IMR-90 (cell line): ENCODE data around the gene NIPAL4. TPM values are rescaled to one million over a fixed set of nuclear protein-coding genes. Genes with fewer than 3 reads are reported as not detected.

Experiments
- ATAC-seq: fragments of 200-7000 bp; cut with Tn5 transposase; 2 replicates; pipeline ENCODE4 v1.9.1; 2020; ENCODE audit warnings: low read depth, mild to moderate bottlenecking, moderate library complexity
- BruUV-seq: library from RNA; stranded (reverse); fragments of 400-500 nt; replicated peaks from 2 replicates; lab custom pipeline; 2021; lab: Mats Ljungman, UMichigan
- CTCF ChIA-PET: fragments of 300-600 bp; formaldehyde crosslinking; extraction: SDS; loops from one replicate; lab custom pipeline; 2021; ENCODE audit warnings: antibody characterized with exemption; lab: Yijun Ruan, JAX
- POLR2A ChIA-PET: fragments of 300-600 bp; sonication (Branson Sonifier 250); formaldehyde crosslinking; loops from one replicate; lab custom pipeline; 2022; ENCODE audit warnings: antibody characterized with exemption; ENCODE audit not compliant: unreplicated experiment; lab: Charles Lee
- DNase-seq: peaks from one replicate; pipeline ENCODE4 v3.0.0; 2013
- H2AFZ ChIP-seq: replicated peaks from 2 replicates; pipeline ENCODE3; 2013; ENCODE audit warnings: low read length, mild to moderate bottlenecking; ENCODE audit not compliant: poor library complexity
- H2AK5ac ChIP-seq: 2 replicates; pipeline ENCODE4 v1.6.1; 2013; ENCODE audit warnings: low read depth, low read length, inconsistent platforms
- H2AK9ac ChIP-seq: replicated peaks from 2 replicates; pipeline ENCODE3; 2013; ENCODE audit warnings: mild to moderate bottlenecking, low read depth, low read length, moderate library complexity; ENCODE audit not compliant: poor library complexity
- H2BK120ac ChIP-seq: 2 replicates; pipeline ENCODE4 v1.6.1; 2013; ENCODE audit warnings: low read depth, low read length, inconsistent platforms
- H2BK15ac ChIP-seq: 3 replicates; pipeline ENCODE4 v1.6.1; 2013; ENCODE audit warnings: low read depth, low read length, inconsistent platforms
- H2BK20ac ChIP-seq: 2 replicates; pipeline ENCODE4 v1.6.1; 2013; ENCODE audit warnings: low read depth, mild to moderate bottlenecking, inconsistent platforms, low read length, moderate library complexity
- H2BK5ac ChIP-seq: 2 replicates; pipeline ENCODE4 v1.6.1; 2013; ENCODE audit warnings: mild to moderate bottlenecking, low read depth, low read length, inconsistent platforms; ENCODE audit not compliant: poor library complexity, severe bottlenecking
- H3K14ac ChIP-seq: replicated peaks from 2 replicates; pipeline ENCODE4 v1.6.1; 2013; ENCODE audit warnings: low read depth, low read length, inconsistent platforms
- H3K18ac ChIP-seq: 2 replicates; pipeline ENCODE4 v1.6.1; 2013; ENCODE audit warnings: low read depth, low read length, control low read depth
- H3K23ac ChIP-seq: 2 replicates; pipeline ENCODE4 v1.6.1; 2013; ENCODE audit warnings: low read depth, low read length, inconsistent platforms
- H3K27ac ChIP-seq: 2 replicates; pipeline ENCODE4 v1.5.1; 2013; ENCODE audit warnings: mild to moderate bottlenecking, control low read depth, low read length; ENCODE audit not compliant: insufficient read depth
- H3K27me3 ChIP-seq: 2 replicates; pipeline ENCODE4 v1.6.1; 2013; ENCODE audit warnings: low read length; ENCODE audit not compliant: control insufficient read depth, insufficient read depth
- H3K36me3 ChIP-seq: 2 replicates; pipeline ENCODE4 v1.6.1; 2013; ENCODE audit warnings: low read length, mixed read lengths; ENCODE audit not compliant: control insufficient read depth, insufficient read depth
- H3K4ac ChIP-seq: 2 replicates; pipeline ENCODE4 v1.6.1; 2013; ENCODE audit warnings: low read depth, low read length, inconsistent platforms
- H3K4me1 ChIP-seq: 2 replicates; pipeline ENCODE4 v1.6.1; 2013; ENCODE audit warnings: low read length, mixed read lengths; ENCODE audit not compliant: control insufficient read depth, insufficient read depth
- H3K4me2 ChIP-seq: 2 replicates; pipeline ENCODE4 v1.6.1; 2013; ENCODE audit warnings: low read depth, mild to moderate bottlenecking, control low read depth, low read length, moderate library complexity
- H3K4me3 ChIP-seq: 2 replicates; pipeline ENCODE4 v1.5.1; 2013; ENCODE audit warnings: low read depth, mild to moderate bottlenecking, control low read depth, low read length, moderate library complexity; ENCODE audit not compliant: insufficient read depth
- H3K56ac ChIP-seq: 2 replicates; pipeline ENCODE4 v1.6.1; 2013; ENCODE audit warnings: low read length, inconsistent platforms; ENCODE audit not compliant: insufficient read depth; ENCODE audit errors: extremely low read depth
- H3K79me1 ChIP-seq, 2 experiments: 2 replicates each; pipeline ENCODE4 v1.6.1; 2013; ENCODE audit warnings: low read length in 2 of 2, inconsistent platforms in 1 of 2, low read depth in 1 of 2
- H3K9ac ChIP-seq: 2 replicates; pipeline ENCODE4 v1.6.1; 2013; ENCODE audit warnings: low read depth, low read length, control low read depth
- H3K9me1 ChIP-seq: 2 replicates; pipeline ENCODE4 v1.6.1; 2013; ENCODE audit warnings: low read length, inconsistent platforms; ENCODE audit not compliant: insufficient read depth
- H3K9me3 ChIP-seq: 2 replicates; pipeline ENCODE4 v1.6.1; 2013; ENCODE audit warnings: low read length; ENCODE audit not compliant: control insufficient read depth, insufficient read depth
- H4K20me1 ChIP-seq: 2 replicates; pipeline ENCODE4 v1.6.1; 2013; ENCODE audit warnings: low read length, inconsistent platforms; ENCODE audit not compliant: insufficient read depth
- H4K5ac ChIP-seq: 2 replicates; pipeline ENCODE4 v1.6.1; 2013; ENCODE audit warnings: mild to moderate bottlenecking, low read depth, low read length, control low read depth
- H4K8ac ChIP-seq, 2 experiments: 2 replicates each; pipeline ENCODE4 v1.6.1; 2013; ENCODE audit warnings: low read depth in 2 of 2, low read length in 2 of 2, control low read depth in 1 of 2, inconsistent platforms in 1 of 2
- H4K91ac ChIP-seq: 2 replicates; pipeline ENCODE4 v1.6.1; 2013; ENCODE audit warnings: low read depth, low read length, inconsistent platforms; ENCODE audit not compliant: insufficient read depth
- BHLHE40 ChIP-seq: fragments of 150-350 bp; IDR thresholded peaks from 2 replicates; pipeline ENCODE4 v1.6.1; 2016; ENCODE audit warnings: mild to moderate bottlenecking, low read depth, low read length
- CTCF ChIP-seq: conservative IDR thresholded peaks from 2 replicates; pipeline ENCODE4 v1.5.1; 2012; ENCODE audit warnings: mild to moderate bottlenecking, low read depth, low read length, improper control_type of control experiment
- FOS ChIP-seq: fragments of 150-350 bp; IDR thresholded peaks from 2 replicates; pipeline ENCODE4 v1.6.1; 2016; ENCODE audit warnings: low read depth, low read length
- MXI1 ChIP-seq: IDR thresholded peaks from 2 replicates; pipeline ENCODE4 v1.6.1; 2012; ENCODE audit warnings: low read depth, mild to moderate bottlenecking, low read length, moderate library complexity, borderline replicate concordance
- NFE2L2 ChIP-seq: fragments of 150-350 bp; IDR thresholded peaks from 2 replicates; pipeline ENCODE4 v1.6.1; 2016; ENCODE audit warnings: low read depth, mild to moderate bottlenecking, low read length
- RAD21 ChIP-seq: IDR thresholded peaks from 2 replicates; pipeline ENCODE4 v1.6.1; 2012; ENCODE audit warnings: low read length, improper control_type of control experiment
- RFX5 ChIP-seq: IDR thresholded peaks from 2 replicates; pipeline ENCODE4 v1.8.0; 2012; ENCODE audit warnings: low read depth, mild to moderate bottlenecking, low read length, moderate library complexity
- WGBS, 2 experiments: methylation state at CpG; one replicate each; pipeline versions ENCODE4 v1.1.5 to v1.1.7; 2013; ENCODE audit warnings: missing lambda C conversion rate in 2 of 2; ENCODE audit not compliant: insufficient read length in 1 of 2; ENCODE audit errors: extremely low coverage in 2 of 2; 5-methylcytosine and 5-hydroxymethylcytosine counted together
- dilution Hi-C: fragments of 300-500 bp; cut with HindIII; formaldehyde crosslinking; loops from one replicate; pipeline ENCODE4 v1.14.3; 2018; ENCODE audit warnings: low sequenced_read_pairs; ENCODE audit not compliant: unreplicated experiment
- in situ Hi-C: fragments of 300-500 bp; cut with MboI; formaldehyde crosslinking; loops from 3 replicates; pipeline ENCODE4 v1.14.3; 2019; ENCODE audit warnings: low sequenced_read_pairs, inconsistent platforms, mixed read lengths
- intact Hi-C: fragments of 100-400 bp; cut with micrococcal nuclease; formaldehyde crosslinking; loops from 2 replicates; pipeline ENCODE4 v1.10.0; 2022
- polyA plus RNA-seq, 3 experiments: library from polyadenylated mRNA; depleted of rRNA; stranded (reverse); fragments of >200 nt; gene quantifications; 2 replicates each; pipeline ENCODE4 v1.2.3, GENCODE V29; 2012; ENCODE audit warnings: low replicate concordance in 1 of 3
- total RNA-seq: library from RNA; depleted of rRNA; stranded (reverse); fragments of >200 nt; gene quantifications from 2 replicates; pipeline ENCODE4 v1.2.3, GENCODE V29; 2012

The NIPAL4 gene
- total and polyA plus RNA-seq, 2 of the 4 experiments (the other 2 are of a cell fraction) = 0.18 to 0.39 TPM

- TF ChIP-seq NFE2L2 = no peak
Measured at GRCh38 chr5:157516006-157516405, 56.0 kb downstream of the NIPAL4 start (continued).

- H3K4me1 ChIP-seq = peaks cover 27% of the 10 kb centered on the region
Measured at GRCh38 chr5:157516626-157517325, 56.8 kb downstream of the NIPAL4 start.

More at GRCh38 chr5:157516626-157517325, 56.8 kb downstream of the NIPAL4 start:
- peak overlapping the region; percentile 20 for H3K9ac ChIP-seq
- no TSS peak for BruUV-seq
- peak overlapping the region; percentile 72 for H3K18ac ChIP-seq
- H2AFZ ChIP-seq = no peak overlapping the region
- no peaks in the 10 kb centered on the region for H3K27me3 ChIP-seq
- peaks cover 28 to 73% of the 10 kb centered on the region in 2 experiments for H3K79me1 ChIP-seq
- peak; percentile 49; the same call in 1 of the 2 replicates for TF ChIP-seq BHLHE40
- TF ChIP-seq RFX5 = no peak
- TF ChIP-seq RAD21 = peak; percentile 35
- peak; percentile 76; the same call in 1 of the 2 replicates for TF ChIP-seq MXI1
- TF ChIP-seq FOS = peak; percentile 51; the same call in 1 of the 2 replicates
- no peak for TF ChIP-seq CTCF
- no peak for TF ChIP-seq NFE2L2
- peak overlapping the region; percentile 95 for H3K4ac ChIP-seq
- peak overlapping the region; percentile 38; the same call in 2 of the 3 replicates for H2BK15ac ChIP-seq
- peak overlapping the region; percentile 85 for H3K56ac ChIP-seq
- H2AK9ac ChIP-seq = peak overlapping the region; percentile 92
- DNase-seq (peak; percentile 96), ATAC-seq (peak; percentile 87)
- in situ Hi-C loops = no loop called here
- peak overlapping the region; percentile 48 for H3K4me2 ChIP-seq
- peak overlapping the region; percentile 94 for H2BK120ac ChIP-seq
- 0% methylated on average over 1 of the region's 5 CpGs; no CpG with 5 or more reads in 1 of the 2 experiments for WGBS, 2 experiments
- peaks cover 31% of the 10 kb centered on the region for H3K9me1 ChIP-seq
- intact Hi-C loops = loop anchor here (2.0 to 5.0 kb wide), 3 partner anchors 42 to 216 kb away; partner anchors contain the start of genes ADAM19 and THG1L
- peak overlapping the region; percentile 82 for H3K27ac ChIP-seq
- H4K91ac ChIP-seq = peak overlapping the region; percentile 93
- peak overlapping the region; percentile 94 for H2AK5ac ChIP-seq
- H2BK20ac ChIP-seq = peak overlapping the region; percentile 76
- POLR2A ChIA-PET = interaction anchor here (0.6 to 0.7 kb wide), 2 partner anchors 214 to 1164 kb away, joined by 3 to 4 read pairs; partner anchors contain the start of gene THG1L
- peak overlapping the region; percentile 92 for H3K23ac ChIP-seq
- peak overlapping the region; percentile 96 for H3K14ac ChIP-seq
- peaks cover 15% of the 10 kb centered on the region for H4K20me1 ChIP-seq
- peaks cover 18% of the 10 kb centered on the region for H3K36me3 ChIP-seq
- H4K8ac ChIP-seq = peak overlapping the region; percentile 65 to 90
- peak overlapping the region; percentile 82 for H2BK5ac ChIP-seq
- H3K9me3 ChIP-seq = no peaks in the 10 kb centered on the region
- CTCF ChIA-PET = interaction anchor here (0.7 kb wide), 1 partner anchor 1231 kb away, joined by 3 read pairs; no protein-coding TSS in a partner anchor
- dilution Hi-C loops = no loop called here
- peak overlapping the region; percentile 67 for H4K5ac ChIP-seq
- no peak overlapping the region for H3K4me3 ChIP-seq
